Endothelial cell of umbilical vein (primary cell): ENCODE results near the gene NAV3. TPM values are rescaled to one million over a fixed set of nuclear protein-coding genes. Genes with fewer than 3 reads are reported as not detected.

Source experiments
- BruUV-seq: library from RNA; stranded (reverse); fragments of 400-500 nt; replicated peaks from 2 replicates; lab custom pipeline; 2021; lab: Mats Ljungman, UMichigan
- CTCF ChIA-PET: fragments of 300-600, 350-600 bp; sonication (Branson Sonifier 250); formaldehyde crosslinking; loops from one replicate; lab custom pipeline; 2021; ENCODE audit warnings: antibody characterized with exemption, inconsistent platforms; lab: Charles Lee
- POLR2A ChIA-PET: fragments of 300-600, 350-600 bp; sonication (Branson Sonifier 250); formaldehyde crosslinking; loops from one replicate; lab custom pipeline; 2021; ENCODE audit warnings: antibody characterized with exemption, inconsistent platforms; lab: Charles Lee
- DNase-seq: peaks from one replicate; pipeline ENCODE4 v3.0.0-alpha.2; 2011; ENCODE audit warnings: low read depth, low spot score
- FAIRE-seq: peaks from 2 replicates; lab custom pipeline; 2011; peaks lifted over from hg19 to GRCh38; lab: Jason Lieb, UNC
- H2AFZ ChIP-seq: 2 replicates; pipeline ENCODE4 v1.6.0; 2012; ENCODE audit warnings: low read depth, low read length, control low read depth, inconsistent platforms
- H3K27ac ChIP-seq: 2 replicates; pipeline ENCODE4 v1.5.1; 2011; ENCODE audit warnings: low read depth, mild to moderate bottlenecking, control low read depth, low read length, moderate library complexity; ENCODE audit not compliant: insufficient read depth
- H3K27me3 ChIP-seq, 2 experiments: 2 replicates each; pipeline versions ENCODE4 v1.6.0 to v1.6.1; 2011; ENCODE audit warnings: low read length in 2 of 2, mixed read lengths in 1 of 2; ENCODE audit not compliant: control insufficient read depth in 2 of 2, insufficient read depth in 2 of 2
- H3K36me3 ChIP-seq, 2 experiments: 2 replicates in 1 of 2; 3 replicates in 1 of 2; pipeline ENCODE4 v1.5.1; 2011; ENCODE audit warnings: low read length in 2 of 2, mild to moderate bottlenecking in 1 of 2, moderate library complexity in 1 of 2; ENCODE audit not compliant: control insufficient read depth in 2 of 2, insufficient read depth in 2 of 2; ENCODE audit errors: extremely low read depth in 1 of 2
- H3K4me1 ChIP-seq: 3 replicates; pipeline ENCODE4 v1.5.1; 2011; ENCODE audit warnings: mild to moderate bottlenecking, low read length; ENCODE audit not compliant: control insufficient read depth, insufficient read depth; ENCODE audit errors: extremely low read depth
- H3K4me2 ChIP-seq: 2 replicates; pipeline ENCODE4 v1.6.1; 2011; ENCODE audit warnings: low read length, control low read depth, mixed read lengths; ENCODE audit not compliant: insufficient read depth
- H3K4me3 ChIP-seq, 3 experiments: fragments of 200-600 bp in 1 of 3; sonication (generic), shearing (Covaris generic) in 1 of 3; replicated peaks in 1 of 3; 2 replicates each; pipeline ENCODE4 v1.5.1; 2011 to 2016; ENCODE audit warnings: control low read depth in 3 of 3, low read length in 3 of 3, mild to moderate bottlenecking in 2 of 3, inconsistent platforms in 1 of 3, low read depth in 1 of 3, moderate library complexity in 1 of 3; ENCODE audit not compliant: insufficient read depth in 1 of 3
- H3K79me2 ChIP-seq: 2 replicates; pipeline ENCODE4 v1.6.0; 2012; ENCODE audit warnings: low read length, inconsistent platforms; ENCODE audit not compliant: control insufficient read depth, insufficient read depth
- H3K9ac ChIP-seq: replicated peaks from 2 replicates; pipeline ENCODE3; 2011; ENCODE audit warnings: low read length, control low read depth; ENCODE audit not compliant: insufficient read depth; ENCODE audit errors: extremely low read depth
- H3K9me1 ChIP-seq: replicated peaks from 3 replicates; pipeline ENCODE4 v1.6.0; 2011; ENCODE audit warnings: mild to moderate bottlenecking, low read length; ENCODE audit not compliant: control insufficient read depth, insufficient read depth; ENCODE audit errors: extremely low read depth
- H3K9me3 ChIP-seq: replicated peaks from 2 replicates; pipeline ENCODE4 v1.5.1; 2012; ENCODE audit warnings: low read length, inconsistent platforms; ENCODE audit not compliant: control insufficient read depth, insufficient read depth
- H4K20me1 ChIP-seq: replicated peaks from 2 replicates; pipeline ENCODE3; 2011; ENCODE audit warnings: mild to moderate bottlenecking, low read length; ENCODE audit not compliant: control insufficient read depth, insufficient read depth; ENCODE audit errors: extremely low read depth
- EZH2 ChIP-seq: IDR thresholded peaks from 2 replicates; pipeline ENCODE4 v1.6.1; 2012; ENCODE audit warnings: borderline replicate concordance, low read depth, mild to moderate bottlenecking, moderate library complexity, low read length, inconsistent platforms; ENCODE audit not compliant: severe bottlenecking
- FOS ChIP-seq: IDR thresholded peaks from 2 replicates; pipeline ENCODE4 v1.6.1; 2011; ENCODE audit warnings: mild to moderate bottlenecking, low read length, moderate library complexity, borderline replicate concordance; ENCODE audit not compliant: insufficient read depth
- GATA2 ChIP-seq: IDR thresholded peaks from 2 replicates; pipeline ENCODE4 v1.7.0; 2011; ENCODE audit warnings: low read depth, mild to moderate bottlenecking, moderate library complexity, mixed read lengths, low read length; ENCODE audit not compliant: insufficient read length, insufficient read depth
- JUN ChIP-seq: IDR thresholded peaks from 2 replicates; pipeline ENCODE4 v1.6.1; 2011; ENCODE audit warnings: borderline replicate concordance, low read depth; ENCODE audit not compliant: insufficient read length, insufficient read depth
- MYC ChIP-seq: IDR thresholded peaks from one replicate; pipeline ENCODE4 v1.6.1; 2011; ENCODE audit warnings: mild to moderate bottlenecking, low read depth, low read length
- POLR2A ChIP-seq: IDR thresholded peaks from 2 replicates; pipeline ENCODE4 v1.6.1; 2012; ENCODE audit warnings: low read depth, mild to moderate bottlenecking, control low read depth, low read length
- POLR2AphosphoS5 ChIP-seq: IDR thresholded peaks from 2 replicates; pipeline ENCODE4 v1.6.1; 2012; ENCODE audit warnings: low read depth, mild to moderate bottlenecking, control low read depth, low read length, moderate library complexity; ENCODE audit not compliant: insufficient read depth
- dilution Hi-C: fragments of 300-500 bp; cut with MboI; formaldehyde crosslinking; loops from one replicate; pipeline ENCODE4 v1.15.0; 2019; ENCODE audit warnings: low sequenced_read_pairs; ENCODE audit not compliant: extremely low pct_ligation_motif_present
- intact Hi-C: fragments of 100-400 bp; cut with micrococcal nuclease; formaldehyde crosslinking; loops from one replicate; pipeline ENCODE4 v1.10.0; 2022
- polyA plus RNA-seq, 4 experiments: library from polyadenylated mRNA; depleted of rRNA in 3 of 4; stranded (reverse) in 3 of 4; unstranded in 1 of 4; fragments of >200 nt; gene quantifications; 2 replicates each; pipeline versions ENCODE4 v1.2.1 to v1.2.3, GENCODE V29; 2011 to 2012; ENCODE audit warnings: missing spikeins in 1 of 4
- total RNA-seq: library from RNA; stranded (reverse); gene quantifications from 2 replicates; pipeline ENCODE4 v1.2.3, GENCODE V29; 2021
- TF ChIP-seq, protein P1 (sequence below): IDR thresholded peaks from 2 replicates; pipeline ENCODE4 v1.6.1; 2011; ENCODE audit not compliant: insufficient read depth, insufficient read length
- TF ChIP-seq, protein P2 (sequence below), 2 donors: IDR thresholded peaks; 1 replicate in 1 of 2; 2 replicates in 1 of 2; pipeline ENCODE4 v1.5.1; 2011; ENCODE audit warnings: low read length in 2 of 2, mild to moderate bottlenecking in 2 of 2, moderate library complexity in 2 of 2, control low read depth in 1 of 2, inconsistent platforms in 1 of 2, low read depth in 1 of 2; ENCODE audit not compliant: insufficient read depth in 1 of 2; ENCODE audit errors: extremely low read depth in 1 of 2

The NAV3 gene
- total and polyA plus RNA-seq, 2 donors (not counting 3 experiments of a cell fraction or from before 2014, with no cell fraction given) = 6.7 to 40.1 TPM

DNA sequence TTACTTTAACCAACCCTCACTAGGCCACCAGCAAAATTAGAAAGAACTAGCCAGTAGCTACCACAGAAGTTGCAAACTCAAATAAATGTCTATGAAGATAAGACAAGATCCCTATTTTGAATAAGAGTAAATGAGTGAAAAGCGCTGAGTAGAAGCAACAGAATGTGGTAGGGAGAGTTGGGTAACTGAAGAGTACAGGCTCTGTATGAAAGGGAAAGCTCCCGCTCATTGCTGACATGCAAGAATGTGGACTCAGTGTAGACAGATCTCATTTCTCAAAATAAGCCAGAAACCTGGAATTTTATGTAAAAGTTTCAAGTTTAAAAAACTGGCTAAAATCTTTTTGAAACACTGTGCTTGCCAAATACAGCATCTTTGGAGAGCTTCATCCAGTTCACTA is 63.9 kb downstream of the NAV3 start:
- Histone ChIP-seq H3K36me3 (no peaks in the 10 kb centered on the region), H2AFZ (no peak overlapping the region), H3K4me2 (no peak overlapping the region), H3K27me3 (no peaks in the 10 kb centered on the region), H3K9me1 (no peaks in the 10 kb centered on the region), H3K9me3 (no peaks in the 10 kb centered on the region), H3K4me1 (peaks cover 8% of the 10 kb centered on the region), H3K79me2 (no peaks in the 10 kb centered on the region), H3K9ac (no peak overlapping the region), H4K20me1 (no peaks in the 10 kb centered on the region), H3K4me3 (no peak overlapping the region), H3K27ac (no peak overlapping the region)
- ChIA-PET CTCF (interaction anchor here (1.0 to 1.5 kb wide), 3 partner anchors 31 to 64 kb away, joined by 3 to 4 read pairs (median 3); partner anchors contain the start of gene NAV3), POLR2A (no interaction called here)
- intact Hi-C loops (no loop called here), dilution Hi-C loops (no loop called here)
- DNase-seq = no peak
- FAIRE-seq = no peak
- TF ChIP-seq GATA2 = no peak
- TF ChIP-seq POLR2A = no peak
- no peak for TF ChIP-seq POLR2AphosphoS5
- TF ChIP-seq, protein P1, sequence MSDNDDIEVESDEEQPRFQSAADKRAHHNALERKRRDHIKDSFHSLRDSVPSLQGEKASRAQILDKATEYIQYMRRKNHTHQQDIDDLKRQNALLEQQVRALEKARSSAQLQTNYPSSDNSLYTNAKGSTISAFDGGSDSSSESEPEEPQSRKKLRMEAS = no peak
- TF ChIP-seq FOS = no peak
- TF ChIP-seq MYC = no peak
- TF ChIP-seq, protein P2, sequence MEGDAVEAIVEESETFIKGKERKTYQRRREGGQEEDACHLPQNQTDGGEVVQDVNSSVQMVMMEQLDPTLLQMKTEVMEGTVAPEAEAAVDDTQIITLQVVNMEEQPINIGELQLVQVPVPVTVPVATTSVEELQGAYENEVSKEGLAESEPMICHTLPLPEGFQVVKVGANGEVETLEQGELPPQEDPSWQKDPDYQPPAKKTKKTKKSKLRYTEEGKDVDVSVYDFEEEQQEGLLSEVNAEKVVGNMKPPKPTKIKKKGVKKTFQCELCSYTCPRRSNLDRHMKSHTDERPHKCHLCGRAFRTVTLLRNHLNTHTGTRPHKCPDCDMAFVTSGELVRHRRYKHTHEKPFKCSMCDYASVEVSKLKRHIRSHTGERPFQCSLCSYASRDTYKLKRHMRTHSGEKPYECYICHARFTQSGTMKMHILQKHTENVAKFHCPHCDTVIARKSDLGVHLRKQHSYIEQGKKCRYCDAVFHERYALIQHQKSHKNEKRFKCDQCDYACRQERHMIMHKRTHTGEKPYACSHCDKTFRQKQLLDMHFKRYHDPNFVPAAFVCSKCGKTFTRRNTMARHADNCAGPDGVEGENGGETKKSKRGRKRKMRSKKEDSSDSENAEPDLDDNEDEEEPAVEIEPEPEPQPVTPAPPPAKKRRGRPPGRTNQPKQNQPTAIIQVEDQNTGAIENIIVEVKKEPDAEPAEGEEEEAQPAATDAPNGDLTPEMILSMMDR (IDR thresholded peaks at IDR 0.05; ENCODE audit: extremely low read depth in 1 of 2, insufficient read depth in 1 of 2, low read depth in 1 of 2, low read length in 2 of 2) = no peak
- TF ChIP-seq JUN = no peak
- TF ChIP-seq EZH2 = no peak
- no TSS peak for BruUV-seq
